Fibroblast of skin of left quadriceps (primary cell): ENCODE results near the gene ARHGEF6.
A peak's percentile ranks its signal among the peaks of the same experiment; 100 is the strongest.

Experiments used
- DNase-seq, 2 experiments: peaks; one replicate each; pipeline ENCODE4 v3.0.0-alpha.2; 2013; ENCODE audit warnings: low read depth in 2 of 2

ARHGEF6 gene

GRCh38 chrX:136646602-136647239 is 134.0 kb downstream of the ARHGEF6 start:
- no peak for DNase-seq

- no peak for DNase-seq
Observed at GRCh38 chrX:136643243-136643642, 137.5 kb downstream of the ARHGEF6 start.

GRCh38 chrX:136639506-136640176 is 141.1 kb downstream of the ARHGEF6 start:
- DNase-seq, result peak; percentile 5 to 6

GRCh38 chrX:136636121-136636520 is 144.6 kb downstream of the ARHGEF6 start:
- no peak for DNase-seq

- DNase-seq, result no peak
Observed at GRCh38 chrX:136635235-136635634, 145.5 kb downstream of the ARHGEF6 start.

GRCh38 chrX:136630881-136631280 is 149.9 kb downstream of the ARHGEF6 start:
- DNase-seq, result no peak

- no peak for DNase-seq
Observed at GRCh38 chrX:136629084-136629750, 151.5 kb downstream of the ARHGEF6 start.

GRCh38 chrX:136627409-136627808 is 153.3 kb downstream of the ARHGEF6 start:
- no peak for DNase-seq

GRCh38 chrX:136626891-136627290 is 153.8 kb downstream of the ARHGEF6 start:
- DNase-seq, result no peak

GRCh38 chrX:136626237-136626636 is 154.5 kb downstream of the ARHGEF6 start:
- DNase-seq, result no peak

GRCh38 chrX:136625246-136625645 is 155.5 kb downstream of the ARHGEF6 start:
- DNase-seq, result no peak

GRCh38 chrX:136623396-136623795 is 157.3 kb downstream of the ARHGEF6 start:
- no peak for DNase-seq

GRCh38 chrX:136622568-136622967 is 158.2 kb downstream of the ARHGEF6 start:
- DNase-seq, result no peak

- DNase-seq, result no peak
Observed at GRCh38 chrX:136620780-136621179, 160.0 kb downstream of the ARHGEF6 start.

- DNase-seq, result no peak
Observed at GRCh38 chrX:136619899-136620505, 160.7 kb downstream of the ARHGEF6 start.

GRCh38 chrX:136616987-136617685 is 163.6 kb downstream of the ARHGEF6 start:
- DNase-seq, result no peak
